ENCODE data around the gene RAB8A. TPM values are rescaled to one million over a fixed set of nuclear protein-coding genes. Genes with fewer than 3 reads are reported as not detected.

Gene RAB8A
- total and polyA plus RNA-seq, 9 of the 15 experiments (the other 6 are each of a cell fraction or from before 2014, with no cell fraction given): 11.2 to 102 (median 53.2) TPM

GRCh38 chr19:16106121-16106520, 5.6 kb upstream of the RAB8A start (continued):
- TF ChIP-seq MTA3 (IDR thresholded peaks at IDR 0.05; ENCODE audit: borderline replicate concordance) (0 out of 2 replicates have a peak, but pooled peaks have one; percentile 27), RFX1 (IDR thresholded peaks at IDR 0.05) (no peak), ZNF318 (IDR thresholded peaks at IDR 0.05; ENCODE audit: borderline replicate concordance in 1 of 2, low read depth in 1 of 2) (no peak), SPI1 (IDR thresholded peaks at IDR 0.05; ENCODE audit: borderline replicate concordance, low read depth, low read length) (peak; percentile 46; the same call in 1 of the 2 replicates), E2F6 (IDR thresholded peaks at IDR 0.05; ENCODE audit: borderline replicate concordance in 1 of 2, extremely low read depth in 1 of 2, insufficient read depth in 1 of 2, insufficient read length in 1 of 2, low read depth in 1 of 2, low read length in 1 of 2, poor library complexity in 1 of 2, severe bottlenecking in 1 of 2) (peak in 1 of 2 experiments; percentile 47), HNRNPLL (IDR thresholded peaks at IDR 0.05; ENCODE audit: low read depth, low read length, poor library complexity, severe bottlenecking) (no peak), L3MBTL2 (IDR thresholded peaks at IDR 0.05) (peak; percentile 49; the same call in 1 of the 2 replicates)
